Stimulated activated CD4-positive, alpha-beta T cell treated with anti-CD3 and anti-CD28 coated beads, Interleukin-12 subunit alpha, Interleukin-12 subunit beta, amount 100 ng/mL, for 48 hours (primary cell): ENCODE measurements around the gene ACTG2.
"Not testable (repeated sequence)": the region's sequence is repeated elsewhere in the genome, so short reads cannot be mapped to it uniquely, and the experiment has no call there.

Source experiments
- DNase-seq, 3 donors: peaks; one replicate each; pipeline ENCODE4 v3.0.0-alpha.2; 2020; ENCODE audit warnings: low read depth in 2 of 3, low spot score in 1 of 3

Gene ACTG2

DNA sequence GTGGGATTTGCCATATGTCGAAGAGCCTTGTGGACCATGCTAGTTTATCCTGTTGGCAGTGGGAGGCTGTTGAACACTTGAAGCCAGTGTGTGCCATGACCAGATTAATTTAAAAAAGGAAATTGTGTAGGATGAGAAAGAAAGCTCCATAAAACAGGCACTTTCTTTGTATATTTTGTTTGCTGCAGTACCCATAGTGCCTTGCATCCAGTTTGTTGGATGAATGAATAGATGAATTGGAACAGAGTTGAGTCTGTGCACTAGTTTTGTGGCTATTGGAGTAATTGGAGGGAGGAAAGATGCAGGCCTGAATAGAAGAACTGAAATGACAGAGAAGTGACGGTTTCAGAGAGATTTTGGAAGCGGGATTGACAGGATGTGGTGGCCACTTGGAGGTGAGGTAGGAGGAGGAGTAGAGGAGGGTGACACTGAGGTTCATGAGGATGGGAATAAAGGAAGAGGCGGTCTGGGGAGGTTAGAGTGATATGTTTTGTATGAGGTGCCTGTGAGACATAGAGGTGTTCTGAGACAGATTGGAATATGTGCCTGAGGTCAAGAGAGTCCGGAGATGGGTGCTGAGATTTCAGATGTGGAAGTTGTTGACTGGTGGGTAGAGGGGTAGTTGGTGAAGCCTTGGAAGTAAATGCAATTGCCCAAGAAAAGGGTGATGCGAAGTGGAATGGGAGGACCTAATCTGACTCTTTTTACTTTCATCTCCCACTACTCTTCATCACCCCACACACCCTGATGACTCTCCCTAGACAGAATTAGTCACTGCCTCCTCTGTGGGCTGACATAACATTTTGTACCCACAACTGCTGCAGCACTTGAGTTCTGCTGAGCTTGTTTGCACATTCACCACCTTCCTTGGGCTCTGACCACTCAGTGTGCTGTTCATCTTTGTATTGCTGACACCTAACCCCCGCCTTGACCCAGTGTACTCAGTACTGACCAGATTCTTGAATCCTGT lies 39.0 kb downstream of the ACTG2 start:
- peak in 2 of 3 donors; percentile 33 to 48 for DNase-seq

GRCh38 chr2:73933194-73933593 lies 40.4 kb downstream of the ACTG2 start:
- no peak for DNase-seq

- no peak for DNase-seq
Observed at GRCh38 chr2:73935641-73936040, 42.8 kb downstream of the ACTG2 start.

- DNase-seq: no peak
Observed at GRCh38 chr2:73937103-73937885, 44.5 kb downstream of the ACTG2 start.

GRCh38 chr2:73937899-73938298 lies 45.1 kb downstream of the ACTG2 start:
- no peak for DNase-seq

DNA sequence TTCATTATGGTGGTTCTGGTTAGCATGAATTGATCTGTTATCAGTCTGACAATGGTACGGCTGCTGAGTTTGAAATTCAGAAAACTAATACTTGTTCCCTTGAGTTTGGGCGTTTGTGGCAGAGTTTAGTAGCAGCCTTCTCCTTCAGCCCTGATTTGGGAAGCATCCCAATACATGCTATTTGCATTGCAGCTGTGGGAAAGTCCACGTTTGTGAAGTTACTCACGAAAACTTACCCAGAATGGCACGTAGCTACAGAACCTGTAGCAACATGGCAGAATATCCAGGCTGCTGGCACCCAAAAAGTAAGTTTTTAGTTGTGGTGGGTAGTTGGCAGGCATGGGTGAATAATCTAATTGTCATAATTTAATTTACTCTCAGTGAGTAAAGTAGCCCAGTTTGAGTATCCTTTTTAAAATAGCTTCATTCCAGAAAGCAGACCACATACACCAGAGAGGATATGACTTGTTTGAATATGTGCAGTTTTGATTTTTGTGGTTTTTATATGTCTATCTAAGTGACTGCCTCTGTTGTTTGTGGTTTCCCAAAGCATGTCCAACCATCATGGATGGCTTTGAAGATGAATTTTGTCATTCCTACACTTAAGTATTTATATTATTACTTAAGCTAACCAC lies 46.0 kb downstream of the ACTG2 start:
- no peak for DNase-seq

DNA sequence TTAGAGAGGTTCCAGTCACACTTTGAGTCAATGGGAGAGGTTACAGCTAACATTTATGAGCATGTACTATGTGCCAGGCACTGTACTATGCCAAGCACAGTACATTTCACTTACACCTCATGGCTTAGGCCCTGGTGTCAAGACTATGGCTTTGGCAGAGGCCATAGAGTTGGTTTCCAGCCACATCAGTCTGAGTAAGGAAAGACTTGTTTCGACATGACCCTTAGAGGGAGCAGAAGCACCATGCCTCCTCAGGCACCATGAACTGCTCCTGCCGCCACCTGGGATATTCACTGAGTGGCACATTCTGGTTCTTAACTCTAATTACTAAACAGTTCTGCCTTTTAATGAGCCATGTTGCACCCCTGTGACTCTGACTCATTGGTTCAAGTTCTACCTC lies 46.6 kb downstream of the ACTG2 start:
- no peak for DNase-seq

DNA sequence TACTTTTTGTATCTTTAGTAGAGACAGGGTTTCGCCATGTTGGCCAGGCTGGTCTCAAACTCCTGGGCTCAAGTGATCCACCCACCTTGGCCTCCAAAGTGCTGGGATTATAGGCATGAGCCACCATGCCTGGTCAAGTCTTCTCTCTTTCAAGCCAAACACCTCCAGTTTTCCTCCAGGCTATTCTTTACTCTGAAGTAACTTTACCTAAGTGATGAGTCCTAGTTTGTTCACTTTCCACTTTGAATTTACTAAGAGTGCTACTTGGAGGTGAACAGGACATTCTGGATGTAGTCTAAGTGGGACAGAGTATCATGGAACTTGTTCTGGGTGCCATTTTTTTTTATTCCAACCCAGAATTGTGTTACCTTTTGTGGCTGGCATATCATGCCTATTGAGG lies 47.3 kb downstream of the ACTG2 start:
- not testable (repeated sequence) for DNase-seq

DNA sequence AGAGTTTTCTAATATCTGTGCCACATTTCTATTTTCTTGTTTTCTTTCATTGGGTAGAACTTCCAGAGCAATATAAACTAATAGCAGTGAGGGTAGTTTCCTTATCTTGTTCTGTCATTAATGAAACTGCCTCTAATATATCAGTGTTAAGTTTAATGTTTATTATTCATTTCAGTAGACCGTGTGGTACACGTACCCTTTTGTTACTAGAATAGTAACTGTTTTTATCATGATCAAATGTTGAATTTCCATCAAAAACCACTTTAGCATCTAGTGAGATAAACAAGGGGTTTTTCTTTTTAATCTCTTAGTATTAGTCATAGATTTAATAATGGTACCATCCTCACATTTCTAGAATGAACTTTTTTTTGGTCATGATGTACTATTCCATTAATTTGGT lies 49.9 kb downstream of the ACTG2 start:
- no peak for DNase-seq

DNA sequence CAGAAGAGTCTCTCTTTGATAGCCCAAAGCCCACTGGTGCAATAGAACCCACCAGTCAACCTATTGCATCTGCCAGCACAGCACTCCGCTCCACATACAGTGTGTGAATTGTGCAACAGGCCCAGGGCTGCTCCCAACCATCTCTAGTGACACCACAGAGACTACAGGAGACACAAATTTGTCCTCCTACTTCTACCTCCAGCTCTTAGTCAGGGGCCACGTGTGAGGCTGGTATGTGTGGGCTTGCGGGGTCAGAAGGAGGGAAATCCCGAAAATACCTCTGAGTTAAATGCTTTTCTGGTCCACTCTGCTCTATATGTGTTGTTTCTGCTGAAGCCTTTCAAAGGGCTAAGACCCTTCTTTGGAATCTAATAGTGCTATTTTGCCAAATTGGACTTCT lies 51.9 kb downstream of the ACTG2 start:
- no peak for DNase-seq

DNA sequence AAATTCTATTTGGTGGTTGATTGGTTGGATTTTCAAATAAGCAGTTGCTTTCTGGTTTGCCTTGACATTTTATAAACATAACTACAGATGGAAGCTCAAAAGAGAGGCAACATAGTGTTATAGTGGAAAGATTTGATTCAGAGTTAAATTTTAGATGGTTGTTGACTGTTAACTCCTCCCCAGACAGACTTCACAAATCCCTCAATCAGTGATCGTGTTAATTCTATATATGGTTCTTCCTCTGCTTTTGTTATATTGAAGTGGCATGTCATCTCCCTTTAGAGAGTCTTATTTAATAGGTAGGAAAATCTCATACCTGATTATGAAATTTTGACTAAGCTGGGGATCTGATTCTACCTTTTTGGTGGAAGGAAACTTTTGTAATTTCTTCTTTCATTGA lies 53.4 kb downstream of the ACTG2 start:
- DNase-seq: no peak

GRCh38 chr2:73946666-73947065 lies 53.9 kb downstream of the ACTG2 start:
- DNase-seq: no peak

- no peak for DNase-seq
Observed at GRCh38 chr2:73947412-73948018, 54.7 kb downstream of the ACTG2 start.

- DNase-seq: no peak
Observed at GRCh38 chr2:73949802-73950201, 57.0 kb downstream of the ACTG2 start.

- no peak for DNase-seq
Observed at GRCh38 chr2:73952499-73953446, 60.0 kb downstream of the ACTG2 start.

GRCh38 chr2:73956218-73956865 lies 63.5 kb downstream of the ACTG2 start:
- no peak for DNase-seq

DNA sequence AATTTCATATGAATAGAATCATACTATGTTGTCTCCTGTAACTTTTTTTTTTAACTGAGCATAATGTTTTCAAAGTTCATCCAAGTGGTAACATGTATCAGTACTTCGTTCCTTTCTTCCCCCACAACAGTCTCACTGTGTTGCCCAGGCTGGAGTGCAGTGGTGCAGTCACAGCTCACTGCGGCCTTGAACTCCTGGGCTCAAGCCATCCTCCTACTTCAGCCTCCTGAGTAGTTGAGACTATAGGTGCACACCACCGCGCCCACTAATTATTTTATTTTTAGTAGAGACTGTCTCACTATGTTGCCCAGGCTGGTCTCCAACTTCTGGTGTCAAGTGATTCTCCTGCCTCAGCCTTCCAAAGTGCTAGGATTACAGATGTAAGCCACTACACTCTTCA lies 68.5 kb downstream of the ACTG2 start:
- no peak for DNase-seq

GRCh38 chr2:73961823-73962615 lies 69.2 kb downstream of the ACTG2 start:
- no peak for DNase-seq

GRCh38 chr2:73962798-73963197 lies 70.0 kb downstream of the ACTG2 start:
- DNase-seq: no peak
